Heart right ventricle (tissue), 16 donors: Measurements from ENCODE around the gene ZFYVE26. TPM values are rescaled to one million over a fixed set of nuclear protein-coding genes. Genes with fewer than 3 reads are reported as not detected.

Source experiments
- ATAC-seq, 8 donors: fragments of 200-7000 bp; cut with Tn5 transposase; one replicate each; pipeline ENCODE4 v1.9.1; 2020; ENCODE audit warnings: mild to moderate bottlenecking in 8 of 8, moderate library complexity in 8 of 8, moderate number of reproducible peaks in 1 of 8
- DNase-seq, 2 donors: peaks; one replicate each; pipeline ENCODE4 v3.0.0-alpha.2; 2020
- H3K27ac ChIP-seq, 10 donors: fragments of 200-600 bp; sonication (generic) in 2 of 10; one replicate each; pipeline versions ENCODE4 v1.5.0 to v1.8.0; 2020 to 2022; ENCODE audit warnings: mild to moderate bottlenecking in 3 of 10
- H3K27me3 ChIP-seq, 7 donors: fragments of 200-600 bp; one replicate each; pipeline ENCODE4 v1.8.0; 2021 to 2022; ENCODE audit warnings: mild to moderate bottlenecking in 2 of 7
- H3K36me3 ChIP-seq, 9 donors: fragments of 200-600 bp; sonication (generic) in 1 of 9; one replicate each; pipeline versions ENCODE4 v1.5.0 to v1.8.0; 2020 to 2022; ENCODE audit warnings: mild to moderate bottlenecking in 2 of 9
- H3K4me1 ChIP-seq, 9 donors: fragments of 200-600 bp; sonication (generic) in 1 of 9; one replicate each; pipeline versions ENCODE4 v1.5.0 to v1.8.0; 2020 to 2022; ENCODE audit warnings: mild to moderate bottlenecking in 4 of 9
- H3K4me3 ChIP-seq, 10 donors: fragments of 200-600 bp; sonication (generic) in 2 of 10; one replicate each; pipeline versions ENCODE4 v1.5.0 to v1.8.0; 2020 to 2022; ENCODE audit warnings: mild to moderate bottlenecking in 7 of 10, moderate library complexity in 2 of 10
- H3K9me3 ChIP-seq, 11 donors: fragments of 200-600 bp in 10 of 11; sonication (generic) in 2 of 11; one replicate each; pipeline versions ENCODE4 v1.5.0 to v1.8.0; 2013 to 2022; ENCODE audit warnings: mild to moderate bottlenecking in 2 of 11, control low read depth in 1 of 11, moderate library complexity in 1 of 11
- WGBS, 2 donors: extraction: QIAGEN DNeasy Blood & Tissue Kit; methylation state at CpG; one replicate each; pipeline ENCODE4 v1.1.7; 2013; ENCODE audit warnings: inconsistent platforms in 1 of 2; 5-methylcytosine and 5-hydroxymethylcytosine counted together
- intact Hi-C, 10 donors: fragments of 100-400 bp; cut with DNase I; formaldehyde crosslinking; loops; one replicate each; pipeline versions ENCODE4 v1.11.1 to v1.14.2; 2022
- long read RNA-seq, 3 donors: library from polyadenylated mRNA; unstranded; transcript quantifications; one replicate each; pipeline ENCODE4 v2.0.0, GENCODE V29; 2020 to 2021
- polyA plus RNA-seq, 2 donors: library from polyadenylated mRNA; stranded (reverse); fragments of 200-250 nt; gene quantifications; one replicate each; pipeline ENCODE4 v1.2.3, GENCODE V29; 2013
- total RNA-seq, 10 donors: library from RNA; stranded (reverse); fragmentation: NEBNext Ultra II Directional in 3 of 10; extraction: Animal tissue kit (Norgen Biotek cat#: 25700) in 3 of 10; gene quantifications; one replicate each; pipeline versions ENCODE4 v1.2.1 to v1.2.4, GENCODE V29; 2021 to 2023
- TF ChIP-seq, protein P1 (sequence below), 9 donors: fragments of 200-600 bp; sonication (generic) in 2 of 9; IDR thresholded peaks; one replicate each; pipeline versions ENCODE4 v1.5.0 to v1.8.0; 2021 to 2022; ENCODE audit warnings: antibody characterized with exemption in 9 of 9, mild to moderate bottlenecking in 5 of 9, moderate library complexity in 1 of 9
- donor health status: Arrhythmogenic right ventricular cardiomyopathy.
- donor health status: ischemic (EF 13 %, LVEDD 7.1; RV severe dilation, severe dysfunction).
- donor health status: healthy with polysubstance abuse.
- donor health status: DM: no; HTN: yes; CAD: no.
- donor health status: DM: no; HTN: no; CAD: no.
- donor health status: ischemic (EF 25% LVEDD 6.9; RV normal size, moderate dysfunction).
- donor health status: ischemic (EF 25% LVEDD 5.7; RV mildly dilated, moderate dysfunction).
- donor health status: healthy.
- donor health status: DM: yes; HTN: yes; CAD: no.
- donor health status: Ischemic cardiomyopathy.
- donor health status: ischemic (EF 35%, LVEDD 5.7; RV mildly dilated, moderate dysfunction).
- donor health status: nonischemic (EF 11% LVEDD 7.7; RV severe dilation, severe dysfunction).
- donor health status: DM: yes; HTN: yes; CAD: no.
- donor health status: PGD.
- donor health status: ischemic (EF 29% LVEDD 5.4; RV normal size, mild dysfunction).
- donor health status: nonischemic (EF 23%, LVEDD 6.1; RV moderate dilation, normal function).

Gene ZFYVE26
- total RNA-seq (10 to 100 TPM; 11.0 to 17.9 (median 15.4) TPM), polyA plus RNA-seq (1 to 10 TPM; 2.8 to 5.6 TPM)
- long read RNA-seq, donor 1, partial matches to known transcripts, result 2 of 2 reads
- long read RNA-seq, donor 1, other reads (novel, unspliced or antisense), result 0 of 2 reads
- long read RNA-seq, donor 2, partial matches to known transcripts, result 4 of 4 reads
- long read RNA-seq, donor 2, other reads (novel, unspliced or antisense), result 0 of 4 reads
- long read RNA-seq, donor 3, partial matches to known transcripts, result 6 of 7 reads
- long read RNA-seq, donor 3, other reads (novel, unspliced or antisense), result 1 of 7 reads

GRCh38 chr14:67816326-67817002 lies at the start of gene ZFYVE26:
ZFYVE26 (minus strand) TSS chr14:67816590; CDS start chr14:67815963, 627 bp downstream.
- TF ChIP-seq, protein P1, sequence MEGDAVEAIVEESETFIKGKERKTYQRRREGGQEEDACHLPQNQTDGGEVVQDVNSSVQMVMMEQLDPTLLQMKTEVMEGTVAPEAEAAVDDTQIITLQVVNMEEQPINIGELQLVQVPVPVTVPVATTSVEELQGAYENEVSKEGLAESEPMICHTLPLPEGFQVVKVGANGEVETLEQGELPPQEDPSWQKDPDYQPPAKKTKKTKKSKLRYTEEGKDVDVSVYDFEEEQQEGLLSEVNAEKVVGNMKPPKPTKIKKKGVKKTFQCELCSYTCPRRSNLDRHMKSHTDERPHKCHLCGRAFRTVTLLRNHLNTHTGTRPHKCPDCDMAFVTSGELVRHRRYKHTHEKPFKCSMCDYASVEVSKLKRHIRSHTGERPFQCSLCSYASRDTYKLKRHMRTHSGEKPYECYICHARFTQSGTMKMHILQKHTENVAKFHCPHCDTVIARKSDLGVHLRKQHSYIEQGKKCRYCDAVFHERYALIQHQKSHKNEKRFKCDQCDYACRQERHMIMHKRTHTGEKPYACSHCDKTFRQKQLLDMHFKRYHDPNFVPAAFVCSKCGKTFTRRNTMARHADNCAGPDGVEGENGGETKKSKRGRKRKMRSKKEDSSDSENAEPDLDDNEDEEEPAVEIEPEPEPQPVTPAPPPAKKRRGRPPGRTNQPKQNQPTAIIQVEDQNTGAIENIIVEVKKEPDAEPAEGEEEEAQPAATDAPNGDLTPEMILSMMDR (IDR thresholded peaks at IDR 0.05), result no peak
- Histone ChIP-seq H3K27ac (peak within 1 kb of the TSS in 9 of 10 donors; percentile 61 to 91 (median 72)), H3K4me1 (peaks cover 6 to 57% (median 24%) of the 10 kb centered on the region in 9 donors), H3K4me3 (peak within 1 kb of the TSS; percentile 63 to 92 (median 76)), H3K36me3 (peaks cover 0 to 38% (median 0%) of the 10 kb centered on the region in 9 donors), H3K27me3 (no peaks in the 10 kb centered on the region), H3K9me3 (no peaks in the 10 kb centered on the region)
- intact Hi-C loops, result no loop called here
- DNase-seq (peak; percentile 82 to 95), ATAC-seq (peak; percentile 95 to 97 (median 96))
- 0% methylated on average over 26 of the region's 26 CpGs for WGBS, 2 donors

- H3K36me3 ChIP-seq, result peaks cover 0 to 3% (median 0%) of the 10 kb centered on the region in 9 donors
- H3K4me3 ChIP-seq, result no peak overlapping the region
- H3K4me1 ChIP-seq, result peaks cover 0 to 5% (median 0%) of the 10 kb centered on the region in 9 donors
- DNase-seq (no peak), ATAC-seq (no peak)
- H3K9me3 ChIP-seq, result no peaks in the 10 kb centered on the region
- H3K27ac ChIP-seq, result no peak overlapping the region
- WGBS, 2 donors, result 97 to 98% methylated on average over 2 of the region's 2 CpGs
- TF ChIP-seq, protein P1 (IDR thresholded peaks at IDR 0.05), result no peak
- H3K27me3 ChIP-seq, result no peaks in the 10 kb centered on the region
- intact Hi-C loops, result no loop called here
Measured at GRCh38 chr14:67863223-67863622, 46.8 kb upstream of the ZFYVE26 start.

- Histone ChIP-seq H3K9me3 (no peaks in the 10 kb centered on the region), H3K27ac (no peak overlapping the region), H3K4me3 (no peak overlapping the region), H3K4me1 (peaks cover 0 to 5% (median 0%) of the 10 kb centered on the region in 9 donors), H3K27me3 (no peaks in the 10 kb centered on the region), H3K36me3 (no peaks in the 10 kb centered on the region)
- no peak for DNase-seq
- intact Hi-C loops, result no loop called here
- ATAC-seq, result no peak
- 70 to 71% methylated on average over 1 of the region's 1 CpG for WGBS, 2 donors
- TF ChIP-seq, protein P1 (IDR thresholded peaks at IDR 0.05), result no peak
Measured at GRCh38 chr14:67859169-67859749, 42.9 kb upstream of the ZFYVE26 start.

GRCh38 chr14:67857778-67858350 lies 41.5 kb upstream of the ZFYVE26 start:
- H3K4me3 ChIP-seq, result no peak overlapping the region
- no peaks in the 10 kb centered on the region for H3K36me3 ChIP-seq
- DNase-seq, result no peak
- TF ChIP-seq, protein P1 (IDR thresholded peaks at IDR 0.05), result no peak
- 95% methylated on average over 20 of the region's 20 CpGs for WGBS, 2 donors
- no peak for ATAC-seq
- intact Hi-C loops, result no loop called here
- H3K27me3 ChIP-seq, result no peaks in the 10 kb centered on the region
- H3K9me3 ChIP-seq, result no peaks in the 10 kb centered on the region
- H3K4me1 ChIP-seq, result peaks cover 0 to 11% (median 0%) of the 10 kb centered on the region in 9 donors
- no peak overlapping the region for H3K27ac ChIP-seq
